Upper lobe of left lung (tissue), 6 donors: ENCODE data around the gene POU3F1. TPM values are rescaled to one million over a fixed set of nuclear protein-coding genes. Genes with fewer than 3 reads are reported as not detected.

Experiments
- ATAC-seq, 2 donors: fragments of 200-7000 bp; cut with Tn5 transposase; one replicate each; pipeline ENCODE4 v1.9.1; 2022; ENCODE audit warnings: mild to moderate bottlenecking in 2 of 2, moderate library complexity in 2 of 2; ENCODE audit not compliant: low FRiP score in 2 of 2
- DNase-seq, 2 donors: peaks; one replicate each; pipeline ENCODE4 v3.0.0-alpha.2; 2019 to 2020
- H3K27ac ChIP-seq, 4 donors: fragments of 200-600 bp; sonication (generic); one replicate each; pipeline ENCODE4 v1.5.1; 2016 to 2019
- H3K27me3 ChIP-seq, 4 donors: fragments of 200-600 bp; sonication (generic); one replicate each; pipeline ENCODE4 v1.5.1; 2017 to 2019
- H3K36me3 ChIP-seq, 4 donors: fragments of 200-600 bp; sonication (generic); one replicate each; pipeline ENCODE4 v1.5.1; 2016 to 2019
- H3K4me1 ChIP-seq, 4 donors: fragments of 200-600 bp; sonication (generic); one replicate each; pipeline ENCODE4 v1.5.1; 2018 to 2019
- H3K4me3 ChIP-seq, 4 donors: fragments of 200-600 bp; sonication (generic); one replicate each; pipeline ENCODE4 v1.5.1; 2017 to 2019; ENCODE audit warnings: mild to moderate bottlenecking in 2 of 4, moderate library complexity in 1 of 4
- H3K9me3 ChIP-seq, 4 donors: fragments of 200-600 bp; sonication (generic); one replicate each; pipeline ENCODE4 v1.5.1; 2018 to 2019
- EP300 ChIP-seq, 4 donors: sonication (generic); formaldehyde crosslinking; IDR thresholded peaks; one replicate each; pipeline ENCODE4 v1.5.1; 2017; ENCODE audit warnings: antibody characterized with exemption in 4 of 4, control low read depth in 2 of 4
- POLR2A ChIP-seq, 4 donors: fragments of 450-650 bp; IDR thresholded peaks; one replicate each; pipeline ENCODE4 v1.5.1; 2016 to 2017; ENCODE audit warnings: antibody characterized with exemption in 4 of 4, mild to moderate bottlenecking in 2 of 4
- POLR2AphosphoS5 ChIP-seq, 2 donors: sonication (generic); formaldehyde crosslinking; IDR thresholded peaks; one replicate each; pipeline ENCODE4 v1.5.1; 2017; ENCODE audit warnings: antibody characterized with exemption in 2 of 2
- WGBS, 2 donors: methylation state at CpG; one replicate each; pipeline ENCODE4 v1.1.5; 2017 to 2018; 5-methylcytosine and 5-hydroxymethylcytosine counted together
- total RNA-seq, 6 donors: library from RNA; depleted of rRNA in 4 of 6; stranded (reverse); fragments of >200 nt in 4 of 6; gene quantifications; one replicate each; pipeline versions ENCODE4 v1.1.0 to v1.2.1, GENCODE V29; 2016 to 2021
- TF ChIP-seq, protein P1 (sequence below), 6 experiments: fragments of 450-650 bp in 4 of 6; fragments of 200-600 bp in 2 of 6; sonication (generic) in 2 of 6; IDR thresholded peaks; one replicate each; pipeline ENCODE4 v1.5.1; 2016 to 2019; ENCODE audit warnings: antibody characterized with exemption in 6 of 6
- donor health status: DM: no; HTN: no; CAD: no; lungs with moderate emphysema.
- donor health status: DM: no; HTN: yes; CAD: no; lungs with severe emphysema.

POU3F1 gene
- 1 to 10 TPM in 1 of 6 donors, under 1 TPM in 1, not detected in 4; 0.40 to 1.0 TPM for total RNA-seq

- 0 to 2% methylated on average over 1 to 26 of the region's 92 CpGs for WGBS, 2 donors
- TF ChIP-seq, protein P1, sequence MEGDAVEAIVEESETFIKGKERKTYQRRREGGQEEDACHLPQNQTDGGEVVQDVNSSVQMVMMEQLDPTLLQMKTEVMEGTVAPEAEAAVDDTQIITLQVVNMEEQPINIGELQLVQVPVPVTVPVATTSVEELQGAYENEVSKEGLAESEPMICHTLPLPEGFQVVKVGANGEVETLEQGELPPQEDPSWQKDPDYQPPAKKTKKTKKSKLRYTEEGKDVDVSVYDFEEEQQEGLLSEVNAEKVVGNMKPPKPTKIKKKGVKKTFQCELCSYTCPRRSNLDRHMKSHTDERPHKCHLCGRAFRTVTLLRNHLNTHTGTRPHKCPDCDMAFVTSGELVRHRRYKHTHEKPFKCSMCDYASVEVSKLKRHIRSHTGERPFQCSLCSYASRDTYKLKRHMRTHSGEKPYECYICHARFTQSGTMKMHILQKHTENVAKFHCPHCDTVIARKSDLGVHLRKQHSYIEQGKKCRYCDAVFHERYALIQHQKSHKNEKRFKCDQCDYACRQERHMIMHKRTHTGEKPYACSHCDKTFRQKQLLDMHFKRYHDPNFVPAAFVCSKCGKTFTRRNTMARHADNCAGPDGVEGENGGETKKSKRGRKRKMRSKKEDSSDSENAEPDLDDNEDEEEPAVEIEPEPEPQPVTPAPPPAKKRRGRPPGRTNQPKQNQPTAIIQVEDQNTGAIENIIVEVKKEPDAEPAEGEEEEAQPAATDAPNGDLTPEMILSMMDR (IDR thresholded peaks at IDR 0.05): no peak
- no peak for TF ChIP-seq POLR2AphosphoS5 (IDR thresholded peaks at IDR 0.05)
- TF ChIP-seq EP300 (IDR thresholded peaks at IDR 0.05): no peak
- TF ChIP-seq POLR2A (IDR thresholded peaks at IDR 0.05): no peak
- Histone ChIP-seq H3K4me3 (peak within 1 kb of the TSS; percentile 37 to 85 (median 66)), H3K27me3 (peaks cover 0 to 44% (median 29%) of the 10 kb centered on the region in 4 donors), H3K36me3 (no peaks in the 10 kb centered on the region), H3K27ac (peak within 1 kb of the TSS in 2 of 4 donors; percentile 40 to 57), H3K9me3 (no peaks in the 10 kb centered on the region), H3K4me1 (peaks cover 22 to 43% (median 33%) of the 10 kb centered on the region in 4 donors)
- ATAC-seq (no peak), DNase-seq (peak in 1 of 2 donors; percentile 90)
Observed at GRCh38 chr1:38046333-38046883, at the start of gene POU3F1. TSS of gene POU3F1 (minus strand) at chr1:38046793. CDS start at chr1:38046743, 50 bp downstream.

DNA sequence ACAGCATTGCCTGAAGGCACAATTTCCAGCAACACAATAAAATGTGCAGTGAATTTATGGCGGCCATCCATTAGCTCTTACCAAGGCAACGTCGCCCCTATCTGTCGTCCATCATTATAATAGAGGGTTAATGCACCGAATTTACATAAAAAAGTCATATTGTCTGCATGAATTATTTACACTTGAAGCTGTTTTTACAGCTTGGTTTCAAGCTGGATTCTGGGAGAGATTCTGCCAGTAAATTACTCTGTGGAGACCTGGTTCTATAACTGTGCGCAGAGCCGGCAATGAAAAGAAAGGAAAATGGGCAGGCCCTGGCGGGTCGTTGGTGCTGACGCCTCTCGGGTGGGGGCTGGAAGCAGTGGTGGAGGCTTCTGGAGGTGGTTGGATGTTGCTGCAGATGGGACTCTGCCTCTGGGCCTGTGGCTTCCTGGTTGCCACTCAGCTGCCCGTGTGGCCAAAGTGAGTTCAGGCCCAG, 48.9 kb upstream of the POU3F1 start:
- no peaks in the 10 kb centered on the region for H3K27me3 ChIP-seq
- no peaks in the 10 kb centered on the region for H3K4me1 ChIP-seq
- H3K4me3 ChIP-seq: no peak overlapping the region
- ATAC-seq: no peak
- TF ChIP-seq EP300 (IDR thresholded peaks at IDR 0.05) (no peak), POLR2AphosphoS5 (IDR thresholded peaks at IDR 0.05) (no peak), POLR2A (IDR thresholded peaks at IDR 0.05) (no peak)
- TF ChIP-seq, protein P1 (IDR thresholded peaks at IDR 0.05): no peak
- no peak for DNase-seq
- 88 to 89% methylated on average over 11 to 12 of the region's 12 CpGs for WGBS, 2 donors
- no peaks in the 10 kb centered on the region for H3K36me3 ChIP-seq
- H3K9me3 ChIP-seq: no peaks in the 10 kb centered on the region
- H3K27ac ChIP-seq: no peak overlapping the region

DNA sequence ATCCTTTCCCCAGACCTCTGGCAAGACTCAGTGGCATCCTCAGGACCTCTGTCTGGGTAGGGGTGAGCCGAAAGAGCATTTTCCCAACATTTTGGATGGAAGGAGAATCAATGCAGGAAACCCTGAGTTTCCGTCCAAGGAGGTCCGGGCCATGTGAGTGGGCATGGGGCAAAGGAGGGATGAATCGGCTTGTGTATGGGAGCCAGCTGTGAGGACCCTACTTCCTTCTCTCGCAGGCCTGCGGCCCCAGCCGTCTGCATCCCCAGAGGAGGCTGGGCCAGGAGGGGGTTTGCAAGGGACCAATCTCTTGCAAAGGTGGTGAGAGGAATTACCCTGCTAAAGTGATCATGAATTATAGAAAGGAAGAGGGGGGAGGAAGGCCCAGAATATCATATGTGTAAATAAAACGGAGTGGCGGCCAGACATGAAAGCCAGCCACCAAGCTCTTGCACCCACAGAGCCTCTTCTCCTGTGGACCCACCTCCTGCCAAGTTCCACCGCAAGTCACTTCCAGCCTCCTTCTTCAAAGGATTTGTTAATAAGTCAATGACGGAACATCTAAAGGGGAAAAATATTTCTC, 48.2 kb upstream of the POU3F1 start:
- WGBS, 2 donors: 55 to 60% methylated on average over 11 of the region's 11 CpGs
- H3K27me3 ChIP-seq: no peaks in the 10 kb centered on the region
- H3K27ac ChIP-seq: no peak overlapping the region
- no peaks in the 10 kb centered on the region for H3K9me3 ChIP-seq
- no peaks in the 10 kb centered on the region for H3K4me1 ChIP-seq
- no peak for ATAC-seq
- no peaks in the 10 kb centered on the region for H3K36me3 ChIP-seq
- H3K4me3 ChIP-seq: no peak overlapping the region
- TF ChIP-seq, protein P1 (IDR thresholded peaks at IDR 0.05): no peak
- TF ChIP-seq EP300 (IDR thresholded peaks at IDR 0.05) (no peak), POLR2A (IDR thresholded peaks at IDR 0.05) (no peak), POLR2AphosphoS5 (IDR thresholded peaks at IDR 0.05) (no peak)
- no peak for DNase-seq

GRCh38 chr1:38093569-38094520, 47.3 kb upstream of the POU3F1 start:
- DNase-seq (no peak), ATAC-seq (no peak)
- H3K4me3 ChIP-seq: no peak overlapping the region
- H3K4me1 ChIP-seq: no peaks in the 10 kb centered on the region
- 46 to 50% methylated on average over 18 of the region's 18 CpGs for WGBS, 2 donors
- TF ChIP-seq, protein P1 (IDR thresholded peaks at IDR 0.05): no peak
- no peak for TF ChIP-seq EP300 (IDR thresholded peaks at IDR 0.05)
- TF ChIP-seq POLR2AphosphoS5 (IDR thresholded peaks at IDR 0.05): no peak
- TF ChIP-seq POLR2A (IDR thresholded peaks at IDR 0.05): no peak
- H3K9me3 ChIP-seq: no peaks in the 10 kb centered on the region
- no peaks in the 10 kb centered on the region for H3K36me3 ChIP-seq
- no peaks in the 10 kb centered on the region for H3K27me3 ChIP-seq
- no peak overlapping the region for H3K27ac ChIP-seq
